Vagina (tissue), 2 donors: ENCODE measurements around the gene GALNT16. TPM values are rescaled to one million over a fixed set of nuclear protein-coding genes. Genes with fewer than 3 reads are reported as not detected.
"Not testable (repeated sequence)": the region's sequence is repeated elsewhere in the genome, so short reads cannot be mapped to it uniquely, and the experiment has no call there.

Experiments used
- DNase-seq, 2 donors: peaks; one replicate each; pipeline ENCODE4 v3.0.0-alpha.2; 2017; ENCODE audit errors: extremely low spot score in 2 of 2
- H3K27ac ChIP-seq: fragments of 200-600 bp; sonication (generic); one replicate; pipeline ENCODE4 v1.5.1; 2019
- H3K27me3 ChIP-seq: fragments of 200-600 bp; sonication (generic); one replicate; pipeline ENCODE4 v1.5.1; 2019
- H3K36me3 ChIP-seq, 2 donors: fragments of 200-600 bp; sonication (generic); one replicate each; pipeline ENCODE4 v1.5.1; 2017 to 2019
- H3K4me1 ChIP-seq: fragments of 200-600 bp; sonication (generic); one replicate; pipeline ENCODE4 v1.5.1; 2019
- H3K4me3 ChIP-seq, 2 donors: fragments of 200-600 bp; sonication (generic); 1 replicate in 1 of 2; 2 replicates in 1 of 2; pipeline ENCODE4 v1.5.1; 2016 to 2019
- H3K9me3 ChIP-seq: fragments of 200-600 bp; sonication (generic); one replicate; pipeline ENCODE4 v1.5.1; 2019
- CTCF ChIP-seq, 3 experiments: fragments of 450-650 bp in 2 of 3; fragments of 200-600 bp in 1 of 3; sonication (generic) in 1 of 3; IDR thresholded peaks; one replicate each; pipeline ENCODE4 v1.5.1; 2017 to 2019; ENCODE audit warnings: antibody characterized with exemption in 3 of 3, mild to moderate bottlenecking in 2 of 3, moderate library complexity in 2 of 3
- POLR2A ChIP-seq, 2 donors: fragments of 450-650 bp; IDR thresholded peaks; one replicate each; pipeline ENCODE4 v1.6.1; 2017; ENCODE audit warnings: antibody characterized with exemption in 2 of 2, mild to moderate bottlenecking in 2 of 2, moderate library complexity in 2 of 2
- POLR2AphosphoS5 ChIP-seq, 2 donors: sonication (generic); formaldehyde crosslinking; IDR thresholded peaks; one replicate each; pipeline ENCODE4 v1.9.0; 2017; ENCODE audit warnings: antibody characterized with exemption in 2 of 2, mild to moderate bottlenecking in 2 of 2, low read depth in 1 of 2; ENCODE audit not compliant: insufficient read depth in 1 of 2
- intact Hi-C: fragments of 100-400 bp; cut with DNase I; formaldehyde crosslinking; loops from one replicate; pipeline ENCODE4 v1.15.1; 2023
- total RNA-seq: library from RNA; depleted of rRNA; stranded (reverse); fragments of >200 nt; gene quantifications from one replicate; pipeline ENCODE4 v1.2.3, GENCODE V29; 2016

The GALNT16 gene
- total RNA-seq, 1 donor from 2014 or later: 5.2 TPM

GRCh38 chr14:69287098-69288010 is 27.4 kb downstream of the GALNT16 start:
- no peaks in the 10 kb centered on the region for H3K36me3 ChIP-seq
- DNase-seq: no peak
- peaks cover 11% of the 10 kb centered on the region for H3K4me1 ChIP-seq
- H3K27ac ChIP-seq: peak overlapping the region; percentile 37
- no peaks in the 10 kb centered on the region for H3K9me3 ChIP-seq
- intact Hi-C loops: no loop called here
- H3K4me3 ChIP-seq: no peak overlapping the region
- TF ChIP-seq POLR2A (IDR thresholded peaks at IDR 0.05) (no peak), CTCF (IDR thresholded peaks at IDR 0.05) (no peak), POLR2AphosphoS5 (IDR thresholded peaks at IDR 0.05; ENCODE audit: insufficient read depth in 1 of 2, low read depth in 1 of 2) (no peak)
- no peaks in the 10 kb centered on the region for H3K27me3 ChIP-seq

GRCh38 chr14:69288011-69288771 is 28.2 kb downstream of the GALNT16 start:
- H3K27ac ChIP-seq: peak overlapping the region; percentile 17
- intact Hi-C loops: no loop called here
- peak in 1 of 2 donors; percentile 96 for DNase-seq
- H3K27me3 ChIP-seq: no peaks in the 10 kb centered on the region
- H3K9me3 ChIP-seq: no peaks in the 10 kb centered on the region
- no peak overlapping the region for H3K4me3 ChIP-seq
- TF ChIP-seq POLR2A (IDR thresholded peaks at IDR 0.05): no peak
- peak in 1 of 3 experiments; percentile 31 for TF ChIP-seq CTCF (IDR thresholded peaks at IDR 0.05)
- TF ChIP-seq POLR2AphosphoS5 (IDR thresholded peaks at IDR 0.05; ENCODE audit: insufficient read depth in 1 of 2, low read depth in 1 of 2): peak in 1 of 2 donors; percentile 71
- no peaks in the 10 kb centered on the region for H3K36me3 ChIP-seq
- H3K4me1 ChIP-seq: peaks cover 11% of the 10 kb centered on the region

- Histone ChIP-seq H3K27me3 (no peaks in the 10 kb centered on the region), H3K4me3 (no peak overlapping the region), H3K27ac (no peak overlapping the region), H3K4me1 (peaks cover 11% of the 10 kb centered on the region), H3K9me3 (no peaks in the 10 kb centered on the region), H3K36me3 (no peaks in the 10 kb centered on the region)
- peak in 1 of 2 donors; percentile 55 for DNase-seq
- TF ChIP-seq CTCF (IDR thresholded peaks at IDR 0.05) (no peak), POLR2AphosphoS5 (IDR thresholded peaks at IDR 0.05; ENCODE audit: insufficient read depth in 1 of 2, low read depth in 1 of 2) (no peak), POLR2A (IDR thresholded peaks at IDR 0.05) (no peak)
- intact Hi-C loops: no loop called here
Observed at GRCh38 chr14:69288956-69289705, 29.2 kb downstream of the GALNT16 start.

GRCh38 chr14:69289811-69290520 is 30.0 kb downstream of the GALNT16 start:
- no peaks in the 10 kb centered on the region for H3K36me3 ChIP-seq
- no peak overlapping the region for H3K27ac ChIP-seq
- H3K27me3 ChIP-seq: no peaks in the 10 kb centered on the region
- H3K4me1 ChIP-seq: peaks cover 11% of the 10 kb centered on the region
- DNase-seq: peak in 1 of 2 donors; percentile 74
- H3K9me3 ChIP-seq: no peaks in the 10 kb centered on the region
- intact Hi-C loops: no loop called here
- no peak for TF ChIP-seq POLR2AphosphoS5 (IDR thresholded peaks at IDR 0.05; ENCODE audit: insufficient read depth in 1 of 2, low read depth in 1 of 2)
- no peak for TF ChIP-seq POLR2A (IDR thresholded peaks at IDR 0.05)
- TF ChIP-seq CTCF (IDR thresholded peaks at IDR 0.05): no peak
- H3K4me3 ChIP-seq: no peak overlapping the region

- H3K4me1 ChIP-seq: peaks cover 11% of the 10 kb centered on the region
- H3K27me3 ChIP-seq, intact Hi-C loops, H3K27ac ChIP-seq, H3K4me3 ChIP-seq, H3K36me3 ChIP-seq, H3K9me3 ChIP-seq: not testable (repeated sequence)
- DNase-seq: peak in 1 of 2 donors; percentile 58
Observed at GRCh38 chr14:69290881-69291280, 30.9 kb downstream of the GALNT16 start.
